IMR-90 (cell line): ENCODE measurements around the gene BIRC5. TPM values are rescaled to one million over a fixed set of nuclear protein-coding genes. Genes with fewer than 3 reads are reported as not detected.

Source experiments
- ATAC-seq: fragments of 200-7000 bp; cut with Tn5 transposase; 2 replicates; pipeline ENCODE4 v1.9.1; 2020; ENCODE audit warnings: low read depth, mild to moderate bottlenecking, moderate library complexity
- BruUV-seq: library from RNA; stranded (reverse); fragments of 400-500 nt; replicated peaks from 2 replicates; lab custom pipeline; 2021; lab: Mats Ljungman, UMichigan
- CTCF ChIA-PET: fragments of 300-600 bp; formaldehyde crosslinking; extraction: SDS; loops from one replicate; lab custom pipeline; 2021; ENCODE audit warnings: antibody characterized with exemption; lab: Yijun Ruan, JAX
- POLR2A ChIA-PET: fragments of 300-600 bp; sonication (Branson Sonifier 250); formaldehyde crosslinking; loops from one replicate; lab custom pipeline; 2022; ENCODE audit warnings: antibody characterized with exemption; ENCODE audit not compliant: unreplicated experiment; lab: Charles Lee
- DNase-seq: peaks from one replicate; pipeline ENCODE4 v3.0.0; 2013
- H2AFZ ChIP-seq: replicated peaks from 2 replicates; pipeline ENCODE3; 2013; ENCODE audit warnings: low read length, mild to moderate bottlenecking; ENCODE audit not compliant: poor library complexity
- H2AK5ac ChIP-seq: 2 replicates; pipeline ENCODE4 v1.6.1; 2013; ENCODE audit warnings: low read depth, low read length, inconsistent platforms
- H2AK9ac ChIP-seq: replicated peaks from 2 replicates; pipeline ENCODE3; 2013; ENCODE audit warnings: mild to moderate bottlenecking, low read depth, low read length, moderate library complexity; ENCODE audit not compliant: poor library complexity
- H2BK120ac ChIP-seq: 2 replicates; pipeline ENCODE4 v1.6.1; 2013; ENCODE audit warnings: low read depth, low read length, inconsistent platforms
- H2BK15ac ChIP-seq: 3 replicates; pipeline ENCODE4 v1.6.1; 2013; ENCODE audit warnings: low read depth, low read length, inconsistent platforms
- H2BK20ac ChIP-seq: 2 replicates; pipeline ENCODE4 v1.6.1; 2013; ENCODE audit warnings: low read depth, mild to moderate bottlenecking, inconsistent platforms, low read length, moderate library complexity
- H2BK5ac ChIP-seq: 2 replicates; pipeline ENCODE4 v1.6.1; 2013; ENCODE audit warnings: mild to moderate bottlenecking, low read depth, low read length, inconsistent platforms; ENCODE audit not compliant: poor library complexity, severe bottlenecking
- H3K14ac ChIP-seq: replicated peaks from 2 replicates; pipeline ENCODE4 v1.6.1; 2013; ENCODE audit warnings: low read depth, low read length, inconsistent platforms
- H3K18ac ChIP-seq: 2 replicates; pipeline ENCODE4 v1.6.1; 2013; ENCODE audit warnings: low read depth, low read length, control low read depth
- H3K23ac ChIP-seq: 2 replicates; pipeline ENCODE4 v1.6.1; 2013; ENCODE audit warnings: low read depth, low read length, inconsistent platforms
- H3K27ac ChIP-seq: 2 replicates; pipeline ENCODE4 v1.5.1; 2013; ENCODE audit warnings: mild to moderate bottlenecking, control low read depth, low read length; ENCODE audit not compliant: insufficient read depth
- H3K27me3 ChIP-seq: 2 replicates; pipeline ENCODE4 v1.6.1; 2013; ENCODE audit warnings: low read length; ENCODE audit not compliant: control insufficient read depth, insufficient read depth
- H3K36me3 ChIP-seq: 2 replicates; pipeline ENCODE4 v1.6.1; 2013; ENCODE audit warnings: low read length, mixed read lengths; ENCODE audit not compliant: control insufficient read depth, insufficient read depth
- H3K4ac ChIP-seq: 2 replicates; pipeline ENCODE4 v1.6.1; 2013; ENCODE audit warnings: low read depth, low read length, inconsistent platforms
- H3K4me1 ChIP-seq: 2 replicates; pipeline ENCODE4 v1.6.1; 2013; ENCODE audit warnings: low read length, mixed read lengths; ENCODE audit not compliant: control insufficient read depth, insufficient read depth
- H3K4me2 ChIP-seq: 2 replicates; pipeline ENCODE4 v1.6.1; 2013; ENCODE audit warnings: low read depth, mild to moderate bottlenecking, control low read depth, low read length, moderate library complexity
- H3K4me3 ChIP-seq: 2 replicates; pipeline ENCODE4 v1.5.1; 2013; ENCODE audit warnings: low read depth, mild to moderate bottlenecking, control low read depth, low read length, moderate library complexity; ENCODE audit not compliant: insufficient read depth
- H3K56ac ChIP-seq: 2 replicates; pipeline ENCODE4 v1.6.1; 2013; ENCODE audit warnings: low read length, inconsistent platforms; ENCODE audit not compliant: insufficient read depth; ENCODE audit errors: extremely low read depth
- H3K79me1 ChIP-seq, 2 experiments: 2 replicates each; pipeline ENCODE4 v1.6.1; 2013; ENCODE audit warnings: low read length in 2 of 2, inconsistent platforms in 1 of 2, low read depth in 1 of 2
- H3K9ac ChIP-seq: 2 replicates; pipeline ENCODE4 v1.6.1; 2013; ENCODE audit warnings: low read depth, low read length, control low read depth
- H3K9me1 ChIP-seq: 2 replicates; pipeline ENCODE4 v1.6.1; 2013; ENCODE audit warnings: low read length, inconsistent platforms; ENCODE audit not compliant: insufficient read depth
- H3K9me3 ChIP-seq: 2 replicates; pipeline ENCODE4 v1.6.1; 2013; ENCODE audit warnings: low read length; ENCODE audit not compliant: control insufficient read depth, insufficient read depth
- H4K20me1 ChIP-seq: 2 replicates; pipeline ENCODE4 v1.6.1; 2013; ENCODE audit warnings: low read length, inconsistent platforms; ENCODE audit not compliant: insufficient read depth
- H4K5ac ChIP-seq: 2 replicates; pipeline ENCODE4 v1.6.1; 2013; ENCODE audit warnings: mild to moderate bottlenecking, low read depth, low read length, control low read depth
- H4K8ac ChIP-seq, 2 experiments: 2 replicates each; pipeline ENCODE4 v1.6.1; 2013; ENCODE audit warnings: low read depth in 2 of 2, low read length in 2 of 2, control low read depth in 1 of 2, inconsistent platforms in 1 of 2
- H4K91ac ChIP-seq: 2 replicates; pipeline ENCODE4 v1.6.1; 2013; ENCODE audit warnings: low read depth, low read length, inconsistent platforms; ENCODE audit not compliant: insufficient read depth
- CEBPB ChIP-seq: IDR thresholded peaks from 2 replicates; pipeline ENCODE4 v1.6.1; 2012; ENCODE audit warnings: low read depth, low read length, improper control_type of control experiment
- MXI1 ChIP-seq: IDR thresholded peaks from 2 replicates; pipeline ENCODE4 v1.6.1; 2012; ENCODE audit warnings: low read depth, mild to moderate bottlenecking, low read length, moderate library complexity, borderline replicate concordance
- RFX5 ChIP-seq: IDR thresholded peaks from 2 replicates; pipeline ENCODE4 v1.8.0; 2012; ENCODE audit warnings: low read depth, mild to moderate bottlenecking, low read length, moderate library complexity
- USF2 ChIP-seq: fragments of 150-350 bp; IDR thresholded peaks from 2 replicates; pipeline ENCODE4 v1.6.1; 2017; ENCODE audit warnings: mild to moderate bottlenecking, antibody characterized with exemption, low read length, low read depth
- WGBS, 2 experiments: methylation state at CpG; one replicate each; pipeline versions ENCODE4 v1.1.5 to v1.1.7; 2013; ENCODE audit warnings: missing lambda C conversion rate in 2 of 2; ENCODE audit not compliant: insufficient read length in 1 of 2; ENCODE audit errors: extremely low coverage in 2 of 2; 5-methylcytosine and 5-hydroxymethylcytosine counted together
- dilution Hi-C: fragments of 300-500 bp; cut with HindIII; formaldehyde crosslinking; loops from one replicate; pipeline ENCODE4 v1.14.3; 2018; ENCODE audit warnings: low sequenced_read_pairs; ENCODE audit not compliant: unreplicated experiment
- in situ Hi-C: fragments of 300-500 bp; cut with MboI; formaldehyde crosslinking; loops from 3 replicates; pipeline ENCODE4 v1.14.3; 2019; ENCODE audit warnings: low sequenced_read_pairs, inconsistent platforms, mixed read lengths
- intact Hi-C: fragments of 100-400 bp; cut with micrococcal nuclease; formaldehyde crosslinking; loops from 2 replicates; pipeline ENCODE4 v1.10.0; 2022
- polyA plus RNA-seq, 3 experiments: library from polyadenylated mRNA; depleted of rRNA; stranded (reverse); fragments of >200 nt; gene quantifications; 2 replicates each; pipeline ENCODE4 v1.2.3, GENCODE V29; 2012; ENCODE audit warnings: low replicate concordance in 1 of 3
- total RNA-seq: library from RNA; depleted of rRNA; stranded (reverse); fragments of >200 nt; gene quantifications from 2 replicates; pipeline ENCODE4 v1.2.3, GENCODE V29; 2012

Gene BIRC5
- total and polyA plus RNA-seq, 2 of the 4 experiments (the other 2 are of a cell fraction) = 16.6 to 52.7 TPM

- TF ChIP-seq RFX5 = no peak
- no peak for TF ChIP-seq MXI1
- no peak for TF ChIP-seq CEBPB
- no peak for TF ChIP-seq USF2
- H2BK20ac ChIP-seq = no peak overlapping the region
- ChIA-PET POLR2A (no interaction called here), CTCF (no interaction called here)
- in situ Hi-C loops = loop anchor here (5.0 kb wide), 1 partner anchor 63 kb away; no protein-coding TSS in a partner anchor
- no peak overlapping the region for H2BK15ac ChIP-seq
- H3K27me3 ChIP-seq = no peaks in the 10 kb centered on the region
- H3K9ac ChIP-seq = no peak overlapping the region
- no peak overlapping the region for H4K5ac ChIP-seq
- H2BK120ac ChIP-seq = no peak overlapping the region
- H3K18ac ChIP-seq = no peak overlapping the region
- H2AK5ac ChIP-seq = no peak overlapping the region
- H3K9me3 ChIP-seq = no peaks in the 10 kb centered on the region
- H3K4me1 ChIP-seq = peaks cover 22% of the 10 kb centered on the region
- BruUV-seq = no TSS peak
- no peak overlapping the region for H3K27ac ChIP-seq
- H4K8ac ChIP-seq = no peak overlapping the region
- H4K91ac ChIP-seq = no peak overlapping the region
- H3K9me1 ChIP-seq = peaks cover 14% of the 10 kb centered on the region; the same call in 1 of the 2 replicates
- H3K4ac ChIP-seq = no peak overlapping the region
- no peak overlapping the region for H3K56ac ChIP-seq
- H3K4me2 ChIP-seq = no peak overlapping the region
- dilution Hi-C loops = no loop called here
- H3K23ac ChIP-seq = no peak overlapping the region
- H3K36me3 ChIP-seq = no peaks in the 10 kb centered on the region; the same call in 1 of the 2 replicates
- peaks cover 3 to 39% of the 10 kb centered on the region in 2 experiments; a peak in 2 of 4 replicates for H3K79me1 ChIP-seq
- no peak overlapping the region for H3K4me3 ChIP-seq
- no peak overlapping the region for H2BK5ac ChIP-seq
- H4K20me1 ChIP-seq = no peaks in the 10 kb centered on the region; the same call in 1 of the 2 replicates
- DNase-seq = no peak
- intact Hi-C loops = no loop called here
- no peak for ATAC-seq
- H3K14ac ChIP-seq = no peak overlapping the region
- no peak overlapping the region for H2AFZ ChIP-seq
- no peak overlapping the region for H2AK9ac ChIP-seq
- 90% methylated on average over 6 of the region's 14 CpGs; no CpG with 5 or more reads in 1 of the 2 experiments for WGBS, 2 experiments
These were observed 38.4 kb upstream of the BIRC5 start for GRCh38 chr17:78175643-78175981.
